HAP-1 (cell line): ENCODE results near the gene TP53.

Source experiments
- DNase-seq, 2 experiments: peaks; one replicate each; pipeline ENCODE4 v3.0.0-alpha.2; 2016 to 2020; ENCODE audit warnings: low spot score in 2 of 2
- H3K27me3 ChIP-seq: fragments of 250-450 bp; sonication (Bioruptor Pico); 2 replicates; pipeline ENCODE4 v1.5.1; 2020; ENCODE audit warnings: low read depth, mild to moderate bottlenecking, moderate library complexity
- H3K36me3 ChIP-seq: fragments of 250-450 bp; sonication (Bioruptor Pico); replicated peaks from 2 replicates; pipeline ENCODE4 v1.5.1; 2020; ENCODE audit warnings: mild to moderate bottlenecking
- H3K4me1 ChIP-seq: fragments of 250-450 bp; sonication (Bioruptor Pico); 2 replicates; pipeline ENCODE4 v1.5.1; 2020; ENCODE audit warnings: mild to moderate bottlenecking
- H3K4me3 ChIP-seq: fragments of 250-450 bp; sonication (Bioruptor Pico); 2 replicates; pipeline ENCODE4 v1.5.1; 2020; ENCODE audit warnings: mild to moderate bottlenecking, moderate library complexity
- H3K9me3 ChIP-seq: fragments of 250-450 bp; sonication (Bioruptor Pico); 2 replicates; pipeline ENCODE4 v1.5.1; 2020; ENCODE audit warnings: mild to moderate bottlenecking, moderate library complexity
- in situ Hi-C: fragments of 300-500 bp; cut with MboI; formaldehyde crosslinking; loops from 3 replicates; pipeline ENCODE4 v1.14.3; 2020; ENCODE audit warnings: low sequenced_read_pairs, inconsistent platforms, mixed read lengths

TP53 gene

DNA sequence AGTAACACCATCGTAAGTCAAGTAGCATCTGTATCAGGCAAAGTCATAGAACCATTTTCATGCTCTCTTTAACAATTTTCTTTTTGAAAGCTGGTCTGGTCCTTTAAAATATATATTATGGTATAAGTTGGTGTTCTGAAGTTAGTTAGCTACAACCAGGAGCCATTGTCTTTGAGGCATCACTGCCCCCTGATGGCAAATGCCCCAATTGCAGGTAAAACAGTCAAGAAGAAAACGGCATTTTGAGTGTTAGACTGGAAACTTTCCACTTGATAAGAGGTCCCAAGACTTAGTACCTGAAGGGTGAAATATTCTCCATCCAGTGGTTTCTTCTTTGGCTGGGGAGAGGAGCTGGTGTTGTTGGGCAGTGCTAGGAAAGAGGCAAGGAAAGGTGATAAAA is 14.1 kb downstream of the TP53 start:
- H3K27me3 ChIP-seq, result no peaks in the 10 kb centered on the region
- H3K9me3 ChIP-seq, result peaks cover 6% of the 10 kb centered on the region; the same call in 1 of the 2 replicates
- peaks cover 73% of the 10 kb centered on the region for H3K36me3 ChIP-seq
- in situ Hi-C loops, result no loop called here
- DNase-seq, result peak in 1 of 2 experiments; percentile 55
- peaks cover 9% of the 10 kb centered on the region for H3K4me1 ChIP-seq
- H3K4me3 ChIP-seq, result no peak overlapping the region

- in situ Hi-C loops, result no loop called here
- Histone ChIP-seq H3K27me3 (no peaks in the 10 kb centered on the region), H3K9me3 (peaks cover 2% of the 10 kb centered on the region; the same call in 1 of the 2 replicates), H3K36me3 (peaks cover 61% of the 10 kb centered on the region), H3K4me1 (no peaks in the 10 kb centered on the region), H3K4me3 (no peak overlapping the region)
- DNase-seq, result no peak
Observed at GRCh38 chr17:7668482-7668881, 18.8 kb downstream of the TP53 start.

GRCh38 chr17:7667656-7668406 is 19.5 kb downstream of the TP53 start:
- H3K27me3 ChIP-seq, result no peaks in the 10 kb centered on the region
- no peaks in the 10 kb centered on the region for H3K4me1 ChIP-seq
- H3K36me3 ChIP-seq, result peaks cover 55% of the 10 kb centered on the region
- no peaks in the 10 kb centered on the region for H3K9me3 ChIP-seq
- H3K4me3 ChIP-seq, result no peak overlapping the region
- in situ Hi-C loops, result no loop called here
- DNase-seq, result no peak

DNA sequence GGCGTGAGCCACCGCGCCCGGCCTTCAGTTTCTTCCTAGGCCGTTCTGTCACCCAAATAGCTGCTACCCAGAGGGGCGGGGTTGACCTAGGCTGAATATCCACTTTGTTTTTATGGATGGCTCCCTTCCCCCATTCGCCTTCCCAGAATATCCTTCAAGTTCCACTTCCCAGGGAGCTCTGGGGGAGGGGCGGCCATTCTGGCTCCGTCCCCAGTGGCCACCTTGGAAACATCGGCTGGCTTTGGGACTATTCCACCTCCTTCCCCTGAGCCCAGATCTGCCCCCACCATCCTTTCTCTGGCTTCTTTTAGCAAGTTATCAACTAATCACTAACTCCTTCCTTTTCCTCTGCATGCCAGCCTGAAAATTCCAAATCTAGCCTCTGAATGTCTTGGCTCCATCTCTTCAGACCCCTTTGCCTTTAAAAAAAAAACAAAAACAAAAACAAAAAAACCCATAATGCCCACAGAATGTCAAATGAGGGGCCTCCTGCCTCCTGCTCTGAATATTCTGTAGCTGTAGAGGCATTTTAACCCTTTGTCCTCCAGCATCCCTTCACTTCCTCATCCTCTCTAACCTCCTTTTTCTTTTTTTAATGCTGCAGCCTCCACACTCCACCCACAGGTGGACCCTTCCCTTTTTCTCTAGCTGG is 30.2 kb downstream of the TP53 start:
- H3K4me1 ChIP-seq, result peaks cover 6% of the 10 kb centered on the region
- peaks cover 3% of the 10 kb centered on the region for H3K27me3 ChIP-seq
- no peak overlapping the region for H3K4me3 ChIP-seq
- no peaks in the 10 kb centered on the region for H3K36me3 ChIP-seq
- peak; percentile 35 to 82 for DNase-seq
- in situ Hi-C loops, result no loop called here
- no peaks in the 10 kb centered on the region for H3K9me3 ChIP-seq

DNA sequence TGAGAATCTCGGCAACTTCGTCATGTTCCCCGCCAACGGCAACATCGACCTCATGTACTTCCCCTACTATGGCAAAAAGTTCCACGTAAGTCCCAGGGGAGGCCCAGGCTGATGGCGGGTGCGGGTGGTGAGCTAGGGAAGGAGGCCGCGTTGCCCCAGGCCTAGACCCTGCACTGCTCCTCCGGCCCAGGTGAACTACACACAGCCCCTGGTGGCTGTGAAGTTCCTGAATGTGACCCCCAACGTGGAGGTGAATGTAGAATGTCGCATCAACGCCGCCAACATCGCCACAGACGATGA is 31.8 kb downstream of the TP53 start:
- H3K27me3 ChIP-seq, result peaks cover 12% of the 10 kb centered on the region
- H3K36me3 ChIP-seq, result no peaks in the 10 kb centered on the region
- H3K9me3 ChIP-seq, result no peaks in the 10 kb centered on the region
- no peak for DNase-seq
- no peak overlapping the region for H3K4me3 ChIP-seq
- in situ Hi-C loops, result no loop called here
- peaks cover 6% of the 10 kb centered on the region for H3K4me1 ChIP-seq

GRCh38 chr17:7654832-7655540 is 32.3 kb downstream of the TP53 start:
- Histone ChIP-seq H3K9me3 (no peaks in the 10 kb centered on the region), H3K27me3 (peaks cover 12% of the 10 kb centered on the region), H3K36me3 (no peaks in the 10 kb centered on the region), H3K4me1 (peaks cover 12% of the 10 kb centered on the region), H3K4me3 (no peak overlapping the region)
- in situ Hi-C loops, result no loop called here
- no peak for DNase-seq

GRCh38 chr17:7652388-7653356 is 34.6 kb downstream of the TP53 start:
- peaks cover 12% of the 10 kb centered on the region for H3K27me3 ChIP-seq
- no peaks in the 10 kb centered on the region for H3K36me3 ChIP-seq
- H3K4me3 ChIP-seq, result no peak overlapping the region; the same call in 1 of the 2 replicates
- H3K9me3 ChIP-seq, result no peaks in the 10 kb centered on the region
- peaks cover 12% of the 10 kb centered on the region for H3K4me1 ChIP-seq
- in situ Hi-C loops, result no loop called here
- no peak for DNase-seq

- H3K4me3 ChIP-seq, result peak overlapping the region; percentile 36
- peak in 1 of 2 experiments; percentile 32 for DNase-seq
- no peaks in the 10 kb centered on the region for H3K36me3 ChIP-seq
- no peaks in the 10 kb centered on the region for H3K9me3 ChIP-seq
- in situ Hi-C loops, result no loop called here
- H3K4me1 ChIP-seq, result peaks cover 6% of the 10 kb centered on the region
- H3K27me3 ChIP-seq, result peaks cover 12% of the 10 kb centered on the region
Observed at GRCh38 chr17:7651665-7652387, 35.5 kb downstream of the TP53 start.

GRCh38 chr17:7651097-7651664 is 36.1 kb downstream of the TP53 start:
- Histone ChIP-seq H3K36me3 (no peaks in the 10 kb centered on the region), H3K4me1 (peaks cover 6% of the 10 kb centered on the region), H3K9me3 (no peaks in the 10 kb centered on the region), H3K27me3 (peaks cover 12% of the 10 kb centered on the region), H3K4me3 (peak overlapping the region; percentile 36)
- in situ Hi-C loops, result no loop called here
- peak in 1 of 2 experiments; percentile 24 for DNase-seq

DNA sequence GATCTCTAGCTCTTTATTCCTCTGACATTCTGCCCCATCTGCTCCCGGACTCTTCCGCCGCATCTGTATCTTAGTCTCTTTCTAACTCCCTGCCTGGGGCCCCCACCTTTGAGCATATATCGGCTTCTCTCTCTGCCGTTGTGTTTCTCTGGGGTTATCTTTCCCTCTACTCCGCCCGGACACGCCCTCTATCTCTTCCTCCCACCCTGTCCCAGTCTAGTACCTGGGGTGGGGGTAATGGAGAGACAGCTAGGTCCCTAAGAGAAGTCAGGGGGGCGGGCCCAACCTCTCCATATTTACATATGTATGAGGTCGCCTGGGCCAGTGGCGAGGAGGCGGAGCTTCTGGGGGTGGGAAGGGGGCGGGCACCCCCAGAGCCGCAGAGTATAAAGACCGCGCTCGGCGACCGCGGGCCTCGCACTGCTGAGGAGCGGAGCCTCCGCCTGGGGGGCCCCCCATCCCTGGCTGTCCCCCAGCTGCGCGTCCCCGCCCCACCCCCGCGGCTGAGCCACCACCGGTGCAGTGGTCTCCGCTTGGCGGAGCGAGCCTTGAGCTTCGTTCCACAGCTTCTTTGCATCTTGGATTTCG is 36.7 kb downstream of the TP53 start, which contains the start of gene ATP1B2:
TSS of gene ATP1B2 (plus strand) at position 418 of the 588 bp plus-strand sequence. CDS start 593 bp downstream, outside the sequence.
- in situ Hi-C loops, result no loop called here
- peak; percentile 84 to 95 for DNase-seq
- no peaks in the 10 kb centered on the region for H3K36me3 ChIP-seq
- H3K9me3 ChIP-seq, result no peaks in the 10 kb centered on the region
- H3K4me1 ChIP-seq, result peaks cover 6% of the 10 kb centered on the region
- peak within 1 kb of the TSS; percentile 36 for H3K4me3 ChIP-seq
- peaks cover 12% of the 10 kb centered on the region for H3K27me3 ChIP-seq

- peaks cover 6% of the 10 kb centered on the region for H3K4me1 ChIP-seq
- H3K9me3 ChIP-seq, result no peaks in the 10 kb centered on the region
- no peak overlapping the region for H3K4me3 ChIP-seq
- no peak for DNase-seq
- H3K36me3 ChIP-seq, result no peaks in the 10 kb centered on the region
- H3K27me3 ChIP-seq, result peaks cover 8% of the 10 kb centered on the region
- in situ Hi-C loops, result no loop called here
Observed at GRCh38 chr17:7647018-7647417, 40.3 kb downstream of the TP53 start.

GRCh38 chr17:7646457-7646856 is 40.8 kb downstream of the TP53 start:
- Histone ChIP-seq H3K4me1 (peaks cover 6% of the 10 kb centered on the region), H3K36me3 (no peaks in the 10 kb centered on the region), H3K9me3 (no peaks in the 10 kb centered on the region), H3K4me3 (no peak overlapping the region), H3K27me3 (peaks cover 4% of the 10 kb centered on the region)
- DNase-seq, result no peak
- in situ Hi-C loops, result no loop called here
